Colonic mucosa (tissue), 4 donors: ENCODE results near the gene SEMA3E. TPM values are rescaled to one million over a fixed set of nuclear protein-coding genes. Genes with fewer than 3 reads are reported as not detected.

Experiments
- DNase-seq: peaks from one replicate; pipeline ENCODE4 v3.0.0-alpha.2; 2020
- H3K27ac ChIP-seq: fragments of 200-600 bp; one replicate; pipeline ENCODE4 v1.8.0; 2021
- H3K27me3 ChIP-seq: fragments of 200-600 bp; one replicate; pipeline ENCODE4 v1.8.0; 2021
- H3K36me3 ChIP-seq: fragments of 200-600 bp; one replicate; pipeline ENCODE4 v1.8.0; 2021
- H3K4me1 ChIP-seq: fragments of 200-600 bp; one replicate; pipeline ENCODE4 v1.8.0; 2021; ENCODE audit warnings: mild to moderate bottlenecking
- H3K4me3 ChIP-seq: fragments of 200-600 bp; one replicate; pipeline ENCODE4 v1.8.0; 2021
- H3K9ac ChIP-seq, 2 donors: one replicate each; pipeline ENCODE4 v1.7.0; 2013; ENCODE audit warnings: control low read depth in 2 of 2, low read depth in 2 of 2, low read length in 2 of 2
- H3K9me3 ChIP-seq: fragments of 200-600 bp; one replicate; pipeline ENCODE4 v1.8.0; 2021
- intact Hi-C: fragments of 100-400 bp; cut with DNase I; formaldehyde crosslinking; loops from one replicate; pipeline ENCODE4 v1.14.1; 2022
- total RNA-seq, 2 donors: library from RNA; stranded (reverse); fragmentation: NEBNext Ultra II Directional in 1 of 2; extraction: Animal tissue kit (Norgen Biotek cat#: 25700) in 1 of 2; gene quantifications; one replicate each; pipeline ENCODE4 v1.2.1, GENCODE V29; 2021
- TF ChIP-seq, protein P1 (sequence below): fragments of 200-600 bp; IDR thresholded peaks from one replicate; pipeline ENCODE4 v1.8.0; 2022; ENCODE audit warnings: antibody characterized with exemption, mild to moderate bottlenecking
- donor health status: healthy.
- donor health status: DM: no; HTN: no; CAD: no.
- donor health status: DM: no; HTN: no; CAD: no.

Gene SEMA3E
- total RNA-seq, 2 donors from 2014 or later: 1.2 to 2.3 TPM

DNA sequence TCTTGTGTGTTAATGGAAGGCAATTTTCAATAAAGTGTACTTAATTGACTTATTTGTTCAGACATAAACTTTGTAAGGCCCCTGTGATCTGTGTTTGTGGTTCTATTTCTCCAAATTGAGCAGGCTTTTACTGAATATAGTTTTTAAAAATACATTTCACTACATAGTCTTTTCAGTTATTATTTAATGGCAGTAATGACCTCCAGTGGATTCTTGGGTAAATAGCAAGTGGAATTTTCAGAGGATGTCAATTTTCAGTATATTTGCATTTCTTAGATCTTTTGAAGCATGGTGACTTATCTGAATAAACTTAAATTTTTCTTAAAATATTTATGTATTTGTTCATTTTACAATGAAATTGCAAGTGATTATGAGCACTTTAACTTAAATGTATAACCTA, 283.2 kb downstream of the SEMA3E start:
- DNase-seq: no peak
- Histone ChIP-seq H3K4me3 (no peak overlapping the region), H3K9me3 (no peaks in the 10 kb centered on the region), H3K27me3 (no peaks in the 10 kb centered on the region), H3K36me3 (no peaks in the 10 kb centered on the region), H3K4me1 (no peaks in the 10 kb centered on the region), H3K27ac (no peak overlapping the region), H3K9ac (no peak overlapping the region)
- intact Hi-C loops: loop anchor here (5.0 kb wide), 1 partner anchor 553 kb away; no protein-coding TSS in a partner anchor
- TF ChIP-seq, protein P1, sequence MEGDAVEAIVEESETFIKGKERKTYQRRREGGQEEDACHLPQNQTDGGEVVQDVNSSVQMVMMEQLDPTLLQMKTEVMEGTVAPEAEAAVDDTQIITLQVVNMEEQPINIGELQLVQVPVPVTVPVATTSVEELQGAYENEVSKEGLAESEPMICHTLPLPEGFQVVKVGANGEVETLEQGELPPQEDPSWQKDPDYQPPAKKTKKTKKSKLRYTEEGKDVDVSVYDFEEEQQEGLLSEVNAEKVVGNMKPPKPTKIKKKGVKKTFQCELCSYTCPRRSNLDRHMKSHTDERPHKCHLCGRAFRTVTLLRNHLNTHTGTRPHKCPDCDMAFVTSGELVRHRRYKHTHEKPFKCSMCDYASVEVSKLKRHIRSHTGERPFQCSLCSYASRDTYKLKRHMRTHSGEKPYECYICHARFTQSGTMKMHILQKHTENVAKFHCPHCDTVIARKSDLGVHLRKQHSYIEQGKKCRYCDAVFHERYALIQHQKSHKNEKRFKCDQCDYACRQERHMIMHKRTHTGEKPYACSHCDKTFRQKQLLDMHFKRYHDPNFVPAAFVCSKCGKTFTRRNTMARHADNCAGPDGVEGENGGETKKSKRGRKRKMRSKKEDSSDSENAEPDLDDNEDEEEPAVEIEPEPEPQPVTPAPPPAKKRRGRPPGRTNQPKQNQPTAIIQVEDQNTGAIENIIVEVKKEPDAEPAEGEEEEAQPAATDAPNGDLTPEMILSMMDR: no peak

DNA sequence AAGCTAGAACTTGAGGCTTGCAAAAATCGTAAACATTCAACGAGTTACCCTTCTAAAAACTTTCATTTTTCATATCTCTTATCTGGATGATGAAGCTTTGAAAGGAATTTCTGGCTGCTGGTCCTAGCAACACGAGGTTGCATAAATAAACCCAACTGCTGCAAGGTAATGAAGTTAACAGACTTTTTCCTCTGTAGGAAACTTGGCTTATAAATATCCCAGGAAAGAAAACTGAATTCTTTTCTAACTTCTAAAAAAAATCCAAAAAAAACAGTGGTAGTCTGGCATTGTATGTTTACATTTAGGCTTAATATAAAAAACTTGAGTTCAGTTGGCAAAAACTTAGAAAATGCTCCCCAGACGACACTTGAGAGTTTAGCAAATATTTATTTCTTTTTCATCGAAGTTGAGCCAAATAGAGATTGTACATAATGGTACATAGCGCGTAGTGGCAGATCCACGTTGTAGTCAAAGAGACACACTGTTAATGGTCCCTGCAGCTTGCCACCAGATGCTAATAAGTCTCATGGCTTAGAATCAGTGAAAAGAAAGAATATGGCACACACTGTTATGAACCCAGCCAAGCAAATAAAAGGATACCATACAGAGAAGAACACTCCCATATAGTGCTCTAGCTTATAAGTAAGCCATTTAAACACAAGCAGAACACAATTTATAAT, 285.9 kb downstream of the SEMA3E start:
- Histone ChIP-seq H3K9me3 (no peaks in the 10 kb centered on the region), H3K36me3 (no peaks in the 10 kb centered on the region), H3K9ac (no peak overlapping the region), H3K4me1 (no peaks in the 10 kb centered on the region), H3K4me3 (no peak overlapping the region), H3K27ac (no peak overlapping the region), H3K27me3 (no peaks in the 10 kb centered on the region)
- no peak for DNase-seq
- TF ChIP-seq, protein P1: no peak
- intact Hi-C loops: no loop called here

DNA sequence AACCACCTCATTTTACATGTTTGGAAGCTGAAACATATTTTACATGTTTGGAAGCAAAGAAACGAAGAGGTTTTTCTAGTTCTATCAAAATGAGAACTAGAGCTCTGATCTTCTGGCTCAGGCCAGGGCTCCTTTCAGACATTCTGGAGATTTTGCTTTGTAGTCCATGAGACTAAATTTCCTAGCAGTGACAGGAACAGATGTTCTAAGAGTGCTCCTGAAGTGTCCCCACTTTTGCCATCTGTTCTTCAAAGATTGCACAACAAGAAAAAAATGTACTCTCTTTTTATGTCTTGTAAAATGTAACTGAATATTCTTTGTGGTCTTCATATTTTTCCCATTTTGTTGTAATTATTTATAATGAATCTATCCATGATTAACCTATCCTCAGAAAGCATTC, 289.8 kb downstream of the SEMA3E start:
- DNase-seq: no peak
- Histone ChIP-seq H3K27me3 (no peaks in the 10 kb centered on the region), H3K9me3 (no peaks in the 10 kb centered on the region), H3K4me3 (no peak overlapping the region), H3K27ac (no peak overlapping the region), H3K9ac (no peak overlapping the region), H3K36me3 (no peaks in the 10 kb centered on the region), H3K4me1 (no peaks in the 10 kb centered on the region)
- intact Hi-C loops: no loop called here
- TF ChIP-seq, protein P1: no peak

DNA sequence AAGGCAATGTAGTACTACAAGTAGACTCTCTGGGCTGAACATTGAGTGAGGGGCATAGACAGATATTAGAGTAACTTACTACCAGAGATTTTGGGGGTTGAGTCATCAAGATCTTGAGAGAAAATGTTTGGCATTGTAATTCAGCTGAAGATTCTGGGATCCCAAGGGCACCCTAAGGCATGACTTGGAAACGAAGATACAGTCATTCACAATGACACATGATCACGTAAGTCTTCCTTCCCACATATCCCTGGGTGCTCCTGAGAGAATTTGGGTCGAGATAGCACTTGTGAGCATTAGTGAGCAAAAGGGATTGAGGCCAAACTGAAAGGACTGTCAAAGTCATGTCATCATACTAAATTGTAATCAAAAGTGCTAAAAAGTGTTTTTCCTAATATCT, 293.8 kb downstream of the SEMA3E start:
- Histone ChIP-seq H3K27ac (no peak overlapping the region), H3K9me3 (no peaks in the 10 kb centered on the region), H3K4me3 (no peak overlapping the region), H3K4me1 (no peaks in the 10 kb centered on the region), H3K9ac (no peak overlapping the region), H3K36me3 (no peaks in the 10 kb centered on the region), H3K27me3 (no peaks in the 10 kb centered on the region)
- intact Hi-C loops: no loop called here
- DNase-seq: no peak
- TF ChIP-seq, protein P1: no peak

DNA sequence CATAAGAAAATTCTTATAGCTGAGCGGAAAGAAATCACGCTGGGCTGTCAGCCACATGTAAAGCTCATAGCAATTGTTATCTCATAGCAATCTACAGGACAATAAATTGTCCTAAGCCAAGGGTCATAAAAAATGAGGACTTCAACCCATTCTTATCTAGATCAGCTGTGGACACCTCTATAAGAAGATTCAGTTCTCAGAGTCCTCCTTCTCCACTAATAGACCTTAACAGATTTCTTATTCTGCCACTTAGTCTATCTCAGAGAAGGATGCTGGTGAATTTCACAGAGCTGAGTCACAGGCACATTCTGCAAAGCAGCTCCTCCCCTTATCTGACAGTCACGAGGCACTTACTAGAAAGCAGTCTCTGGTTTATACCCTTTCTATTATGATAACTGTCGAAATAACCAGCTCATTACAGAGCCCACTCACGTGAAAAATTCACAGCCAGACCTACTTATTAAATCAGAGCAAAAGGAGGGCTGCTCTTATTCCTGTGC, 300.9 kb downstream of the SEMA3E start:
- intact Hi-C loops: no loop called here
- Histone ChIP-seq H3K27me3 (no peaks in the 10 kb centered on the region), H3K36me3 (no peaks in the 10 kb centered on the region), H3K4me1 (no peaks in the 10 kb centered on the region), H3K9ac (no peak overlapping the region), H3K4me3 (no peak overlapping the region), H3K27ac (no peak overlapping the region), H3K9me3 (no peaks in the 10 kb centered on the region)
- no peak for DNase-seq
- TF ChIP-seq, protein P1: no peak
